ENCODE data around the gene UBE2L3.
"Not testable (repeated sequence)": the region's sequence is repeated elsewhere in the genome, so short reads cannot be mapped to it uniquely, and the experiment has no call there.

The UBE2L3 gene

GRCh38 chr22:21567456-21568346 lies at the start of gene UBE2L3:
TSS of gene UBE2L3 (plus strand) at chr22:21567714. CDS start at chr22:21567745, 31 bp downstream.
- peak; percentile 43 for DNase-seq

GRCh38 chr22:21526705-21527500 lies 40.6 kb upstream of the UBE2L3 start:
- not testable (repeated sequence) for DNase-seq

DNA sequence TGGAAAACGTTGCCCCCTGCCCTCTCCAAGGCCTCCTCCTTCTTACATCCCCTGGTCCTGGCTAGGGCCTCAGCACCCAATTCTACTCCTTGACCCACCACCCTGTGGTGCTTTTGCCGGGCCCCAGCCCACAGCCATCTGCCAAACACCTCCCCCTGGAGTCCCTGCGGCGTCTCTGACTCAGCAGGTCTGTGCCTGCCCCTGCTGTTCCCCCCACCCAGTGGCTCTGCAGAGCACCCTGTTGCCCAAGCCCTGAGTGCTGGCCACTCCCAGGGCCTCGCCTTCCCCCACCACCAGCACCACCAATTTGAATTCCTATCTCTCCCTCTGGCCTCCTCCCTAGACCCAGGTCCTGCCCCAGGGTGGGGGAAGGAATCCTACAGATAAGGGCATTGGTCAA lies 36.0 kb upstream of the UBE2L3 start:
- not testable (repeated sequence) for DNase-seq

DNA sequence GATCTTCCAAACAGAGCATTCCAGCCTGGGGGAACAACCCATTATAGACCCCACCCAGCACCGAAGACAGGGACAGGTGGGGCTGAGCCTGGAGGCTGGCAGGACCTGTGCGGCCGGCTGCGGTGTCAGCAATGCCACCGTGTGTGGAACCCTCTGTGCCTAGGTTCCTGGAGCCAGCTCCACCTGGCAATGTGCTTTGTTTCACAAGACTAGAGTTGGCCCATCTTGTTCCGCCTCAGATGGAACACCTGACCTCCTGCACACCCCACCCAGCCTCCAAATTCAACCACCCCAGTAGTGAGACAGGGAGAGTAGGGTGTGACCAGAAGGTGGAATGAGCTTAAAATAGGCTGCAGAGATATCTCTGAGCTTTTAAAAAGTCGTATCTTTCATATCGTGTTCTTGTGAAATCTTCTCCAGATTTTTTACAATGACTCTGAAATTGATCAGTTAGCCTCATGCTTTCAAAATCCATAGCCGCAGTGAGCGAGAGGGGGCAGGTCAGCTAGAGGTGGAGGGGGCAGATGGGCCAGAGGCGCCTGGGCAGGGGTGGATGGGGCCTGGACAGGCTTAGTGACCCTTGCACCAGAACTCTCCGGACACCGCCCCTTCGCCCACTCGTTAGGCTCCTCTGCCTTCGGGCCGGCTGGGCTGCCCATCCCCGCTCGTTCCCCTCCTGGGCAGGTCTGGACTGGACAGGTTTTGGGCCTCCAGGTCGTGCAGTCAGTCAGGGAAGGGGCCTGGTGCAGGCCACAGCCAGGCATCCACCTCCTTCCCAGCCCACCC lies 34.5 kb upstream of the UBE2L3 start:
- not testable (repeated sequence) for DNase-seq

DNA sequence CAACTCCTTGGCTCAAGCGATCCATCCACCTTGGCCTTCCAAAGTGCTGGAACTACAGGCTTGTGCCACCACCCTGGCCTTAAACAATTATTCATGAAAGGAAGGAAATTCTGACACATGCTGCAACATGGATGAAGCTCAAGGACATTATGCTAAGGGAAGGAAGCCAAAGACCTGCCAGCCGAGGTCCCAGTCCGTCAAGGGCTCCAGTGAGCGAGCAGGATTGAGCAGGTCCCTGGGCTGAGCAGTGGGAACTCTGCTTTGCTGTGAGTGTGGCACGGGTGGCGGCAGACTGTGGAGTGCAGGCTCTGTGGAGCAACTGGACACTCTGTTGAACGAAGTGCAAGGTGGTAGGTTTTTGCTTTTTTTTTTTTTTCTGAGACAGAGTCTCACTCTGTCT lies 27.7 kb upstream of the UBE2L3 start:
- not testable (repeated sequence) for DNase-seq

GRCh38 chr22:21544432-21545322 lies 22.8 kb upstream of the UBE2L3 start:
- not testable (repeated sequence) for DNase-seq

DNA sequence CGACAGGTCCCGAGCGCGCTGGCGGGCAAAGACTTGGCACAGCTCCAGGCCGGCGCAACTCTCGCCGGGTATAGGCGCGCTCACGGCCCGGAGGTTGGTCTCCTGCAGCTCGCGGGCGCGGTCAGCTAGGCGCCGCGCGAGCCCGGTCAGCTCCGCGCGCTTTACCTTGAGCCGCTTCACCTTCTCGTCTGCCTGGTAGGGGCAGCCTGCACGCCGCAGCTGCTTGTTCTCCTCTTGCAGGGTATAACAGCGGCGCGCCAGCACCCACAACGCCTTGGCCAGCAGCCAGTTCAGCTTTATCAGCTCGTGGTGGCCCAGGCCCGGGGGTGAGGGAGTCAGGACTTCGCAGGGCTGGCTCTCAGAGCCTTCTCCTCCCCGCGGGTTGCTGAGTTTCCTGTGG lies 18.0 kb upstream of the UBE2L3 start:
- not testable (repeated sequence) for DNase-seq

DNA sequence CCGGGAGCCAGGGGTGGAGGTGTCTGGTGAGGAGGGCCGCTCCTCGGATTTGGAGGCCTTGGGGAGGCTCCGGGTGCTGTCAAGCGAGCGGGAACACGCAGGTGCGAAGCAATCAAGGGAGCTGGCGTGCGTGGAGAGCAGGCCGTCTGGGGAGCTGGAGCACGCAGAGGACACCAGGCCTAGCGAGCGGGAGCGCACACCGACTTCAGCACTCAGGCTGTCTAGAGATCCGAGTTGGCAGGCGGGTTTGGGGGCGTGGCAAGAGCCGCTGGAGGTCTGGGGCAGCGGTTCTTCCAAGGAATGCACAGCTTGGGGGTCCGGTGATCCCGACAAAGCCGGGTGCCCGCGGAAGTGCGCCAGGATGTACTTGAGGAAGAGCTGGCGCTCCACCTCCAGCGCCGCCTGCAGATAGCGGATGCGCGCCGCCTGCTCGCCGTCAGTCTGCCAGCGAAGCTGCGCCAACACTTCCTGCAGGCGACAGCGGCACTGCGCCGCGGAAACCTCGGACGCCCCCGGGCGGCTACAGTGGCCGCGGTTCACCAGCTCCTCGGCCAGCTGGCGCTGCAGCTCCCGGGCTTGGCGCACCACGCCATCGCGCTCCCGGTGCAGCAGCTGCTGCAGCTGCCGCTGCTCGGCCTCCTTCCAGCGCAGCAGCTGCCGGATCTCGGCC lies 17.4 kb upstream of the UBE2L3 start:
- not testable (repeated sequence) for DNase-seq

DNA sequence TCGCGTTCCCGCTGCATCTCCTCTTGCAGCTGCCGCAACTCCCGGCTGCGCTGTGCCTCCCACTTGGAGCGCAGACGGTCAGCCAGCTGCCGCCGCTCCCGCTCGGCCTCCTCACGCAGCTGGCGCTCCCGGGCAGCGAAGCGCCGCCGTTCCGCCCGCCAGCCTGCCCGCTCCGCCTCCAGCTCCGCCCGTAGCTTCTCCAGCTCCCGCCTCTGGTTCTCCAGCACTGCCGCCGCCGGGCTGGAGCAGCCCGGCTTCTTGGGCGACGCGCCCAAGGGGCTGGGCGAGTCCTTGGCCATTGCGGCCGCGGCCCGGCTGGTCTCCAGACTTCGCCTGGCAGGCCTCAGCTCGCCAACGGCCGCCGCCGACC lies 16.9 kb upstream of the UBE2L3 start:
- not testable (repeated sequence) for DNase-seq

DNA sequence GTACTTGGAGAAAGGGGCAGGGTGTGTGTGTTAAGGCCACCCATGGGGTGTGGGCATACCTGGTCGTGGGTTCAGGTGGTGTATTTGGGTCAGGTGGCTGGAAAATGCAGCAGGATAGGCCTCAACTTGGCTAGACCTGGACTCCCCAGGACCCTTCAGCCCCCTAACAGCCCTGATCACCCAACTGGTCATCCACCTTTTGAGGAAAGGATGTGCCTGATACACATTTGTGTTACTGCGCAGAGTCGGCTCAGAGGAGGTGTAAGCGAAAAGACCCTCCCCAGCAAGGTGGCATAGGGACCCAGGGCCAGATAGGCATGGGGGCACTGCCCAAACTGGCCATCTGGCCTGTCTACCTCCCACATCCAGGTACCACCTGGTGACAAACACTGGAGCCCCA lies 16.2 kb upstream of the UBE2L3 start, which contains the start of gene RIMBP3C:
Gene RIMBP3C, minus strand, starts transcription at position 101 of the 400 bp plus-strand sequence. CDS start 485 bp downstream, outside the sequence.
- not testable (repeated sequence) for DNase-seq

DNA sequence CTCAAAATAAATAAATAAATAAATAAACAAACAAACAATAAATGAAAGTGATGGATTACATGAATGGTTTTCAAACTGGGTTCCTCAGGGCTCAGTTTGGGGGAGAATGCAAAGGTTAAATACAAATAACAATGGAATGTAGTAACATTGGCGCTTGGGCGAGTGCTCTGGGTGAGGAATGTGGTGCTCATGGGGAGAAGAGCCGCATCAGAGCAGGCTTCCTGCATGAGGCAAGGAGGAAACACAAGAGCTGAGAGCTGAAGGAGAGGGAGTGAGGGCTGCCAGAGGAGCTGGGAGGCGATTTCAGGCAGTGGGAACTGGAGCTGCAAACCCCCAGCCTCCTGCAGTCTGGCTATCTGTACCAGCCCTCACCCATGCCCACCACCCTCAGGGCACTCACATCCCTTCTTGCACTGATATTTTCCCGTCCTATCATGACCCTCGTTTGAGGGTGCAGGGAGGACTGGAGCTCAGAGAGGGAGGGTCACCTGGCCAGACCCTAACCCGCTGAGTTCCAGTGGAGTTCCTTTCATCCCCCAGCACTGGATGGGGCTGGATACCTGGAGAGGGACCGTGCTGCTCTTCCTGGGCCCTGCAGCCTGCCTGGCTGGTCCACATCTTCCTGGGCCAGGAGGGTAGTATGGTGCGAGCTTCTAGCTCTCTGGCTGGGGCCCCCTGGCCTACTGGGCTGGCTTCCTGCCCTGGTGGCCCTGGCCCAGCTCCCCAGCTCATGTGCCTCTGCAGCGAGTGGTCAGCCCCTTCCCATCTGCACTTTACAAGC lies 8.0 kb upstream of the UBE2L3 start:
- DNase-seq = not testable (repeated sequence)

GRCh38 chr22:21560657-21561056 lies 6.9 kb upstream of the UBE2L3 start:
- DNase-seq = not testable (repeated sequence)

GRCh38 chr22:21563912-21564311 lies 3.6 kb upstream of the UBE2L3 start:
- no peak for DNase-seq

DNA sequence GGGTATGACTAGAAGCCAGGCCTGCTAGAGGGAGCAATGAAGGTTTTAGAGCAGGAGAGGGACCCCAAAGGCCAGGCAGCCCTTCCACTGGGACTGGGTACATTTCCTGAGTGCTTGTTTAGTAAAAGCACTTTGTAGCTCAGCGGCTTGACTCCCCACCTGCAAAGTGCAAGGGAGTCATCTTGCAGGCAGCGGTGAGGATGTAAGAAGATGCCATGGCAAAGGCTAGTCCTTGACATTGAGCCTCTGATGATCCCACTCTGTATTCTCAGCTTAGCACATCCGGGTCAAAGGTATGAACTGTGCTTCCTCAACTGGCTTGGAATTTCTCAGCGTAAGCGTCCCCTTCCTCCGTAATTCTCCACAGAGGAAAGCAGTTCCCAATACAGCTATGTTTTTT lies 3.1 kb upstream of the UBE2L3 start:
- no peak for DNase-seq

- no peak for DNase-seq
Observed at GRCh38 chr22:21568347-21569075, 997 bp downstream of the UBE2L3 start.

- not testable (repeated sequence) for DNase-seq
Observed at GRCh38 chr22:21569076-21569427, 1.5 kb downstream of the UBE2L3 start.

- DNase-seq = no peak
Observed at GRCh38 chr22:21569459-21570170, 2.1 kb downstream of the UBE2L3 start.

- no peak for DNase-seq
Observed at GRCh38 chr22:21570398-21570797, 2.9 kb downstream of the UBE2L3 start.

DNA sequence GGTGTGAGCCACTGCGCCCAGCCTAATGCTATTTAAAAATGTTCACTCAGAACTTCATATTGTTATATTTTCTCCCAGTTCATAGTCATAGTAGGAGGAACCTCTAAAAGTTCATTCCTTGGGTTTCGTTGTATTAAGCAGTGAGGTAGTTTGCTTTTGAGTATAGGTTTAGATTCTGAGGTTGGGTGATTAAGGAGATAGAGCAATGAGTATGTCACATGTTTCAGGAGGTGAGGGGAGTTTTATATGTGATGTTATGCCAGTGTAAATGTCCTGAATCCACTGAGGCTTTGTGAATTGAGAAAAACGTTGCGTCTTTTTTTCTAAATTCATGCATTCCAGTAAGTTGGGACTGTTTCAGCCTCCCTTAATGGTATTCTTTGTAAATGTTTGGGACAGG lies 4.2 kb downstream of the UBE2L3 start:
- DNase-seq = no peak

Measured in NCI-H2029 (cell line).